MG63 (cell line): ENCODE data around the gene ENTR1. TPM values are rescaled to one million over a fixed set of nuclear protein-coding genes. Genes with fewer than 3 reads are reported as not detected.

Source experiments
- DNase-seq: peaks from one replicate; pipeline ENCODE4 v3.0.0-alpha.2; 2020
- H3K27me3 ChIP-seq: fragments of 250-450 bp; sonication (Bioruptor Pico); 2 replicates; pipeline ENCODE4 v1.5.1; 2020; ENCODE audit warnings: mild to moderate bottlenecking, moderate library complexity
- H3K36me3 ChIP-seq: fragments of 250-450 bp; sonication (Bioruptor Pico); 2 replicates; pipeline ENCODE4 v1.5.1; 2020; ENCODE audit warnings: mild to moderate bottlenecking, moderate library complexity
- H3K4me3 ChIP-seq: fragments of 250-450 bp; sonication (Bioruptor Pico); 2 replicates; pipeline ENCODE4 v1.5.1; 2020; ENCODE audit warnings: mild to moderate bottlenecking, moderate library complexity
- H3K9me3 ChIP-seq: fragments of 250-450 bp; sonication (Bioruptor Pico); 2 replicates; pipeline ENCODE4 v1.5.1; 2020; ENCODE audit warnings: mild to moderate bottlenecking, moderate library complexity
- total RNA-seq: library from RNA; depleted of rRNA; stranded (reverse); fragments of >200 nt; shearing (Covaris generic); gene quantifications from 2 replicates; pipeline ENCODE4 v1.2.3, GENCODE V29; 2014; ENCODE audit warnings: low replicate concordance

ENTR1 gene
- total RNA-seq, 1 experiment from 2014 or later, result 95.9 TPM

DNA sequence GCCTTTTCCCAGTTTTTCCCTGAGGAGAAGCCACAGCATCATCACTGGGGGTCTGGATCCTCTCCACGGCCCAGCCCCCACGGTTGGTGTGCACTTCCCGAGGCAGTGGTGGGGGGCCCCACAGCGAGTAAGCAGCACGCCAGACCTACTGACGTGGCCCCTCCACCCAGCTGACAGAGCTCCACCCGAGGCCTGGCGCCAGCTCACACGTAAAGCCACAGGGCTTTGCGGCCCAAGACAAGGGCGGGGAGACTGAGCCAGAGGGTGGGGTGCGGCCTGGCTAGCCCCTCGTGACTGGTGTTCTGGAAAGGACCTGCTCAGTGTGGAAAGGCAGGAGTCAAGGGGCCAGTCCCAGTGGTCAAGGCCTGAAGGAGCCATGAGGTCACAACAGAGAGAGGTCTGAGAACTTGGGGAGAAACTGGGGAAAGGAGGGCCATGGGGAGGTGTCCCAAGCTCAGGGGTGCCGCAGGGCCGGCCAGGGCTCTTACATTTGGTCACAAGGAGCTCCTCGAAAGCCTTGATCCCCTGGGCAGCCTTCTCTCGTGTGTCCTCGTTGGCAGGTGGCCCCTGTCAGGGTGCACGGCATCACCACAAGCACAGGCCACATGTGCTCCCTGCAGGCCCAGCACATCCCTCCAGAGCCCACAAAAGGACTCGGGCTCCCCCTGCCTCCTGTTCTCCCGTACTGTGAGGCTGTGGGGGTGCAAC is 15.9 kb downstream of the ENTR1 start:
- Histone ChIP-seq H3K4me3 (no peak overlapping the region), H3K9me3 (no peaks in the 10 kb centered on the region), H3K27me3 (no peaks in the 10 kb centered on the region), H3K36me3 (peaks cover 72% of the 10 kb centered on the region)
- DNase-seq, result no peak

- Histone ChIP-seq H3K4me3 (no peak overlapping the region), H3K36me3 (peaks cover 73% of the 10 kb centered on the region), H3K9me3 (no peaks in the 10 kb centered on the region), H3K27me3 (no peaks in the 10 kb centered on the region)
- DNase-seq, result no peak
Measured at GRCh38 chr9:136393531-136393930, 16.9 kb downstream of the ENTR1 start.

DNA sequence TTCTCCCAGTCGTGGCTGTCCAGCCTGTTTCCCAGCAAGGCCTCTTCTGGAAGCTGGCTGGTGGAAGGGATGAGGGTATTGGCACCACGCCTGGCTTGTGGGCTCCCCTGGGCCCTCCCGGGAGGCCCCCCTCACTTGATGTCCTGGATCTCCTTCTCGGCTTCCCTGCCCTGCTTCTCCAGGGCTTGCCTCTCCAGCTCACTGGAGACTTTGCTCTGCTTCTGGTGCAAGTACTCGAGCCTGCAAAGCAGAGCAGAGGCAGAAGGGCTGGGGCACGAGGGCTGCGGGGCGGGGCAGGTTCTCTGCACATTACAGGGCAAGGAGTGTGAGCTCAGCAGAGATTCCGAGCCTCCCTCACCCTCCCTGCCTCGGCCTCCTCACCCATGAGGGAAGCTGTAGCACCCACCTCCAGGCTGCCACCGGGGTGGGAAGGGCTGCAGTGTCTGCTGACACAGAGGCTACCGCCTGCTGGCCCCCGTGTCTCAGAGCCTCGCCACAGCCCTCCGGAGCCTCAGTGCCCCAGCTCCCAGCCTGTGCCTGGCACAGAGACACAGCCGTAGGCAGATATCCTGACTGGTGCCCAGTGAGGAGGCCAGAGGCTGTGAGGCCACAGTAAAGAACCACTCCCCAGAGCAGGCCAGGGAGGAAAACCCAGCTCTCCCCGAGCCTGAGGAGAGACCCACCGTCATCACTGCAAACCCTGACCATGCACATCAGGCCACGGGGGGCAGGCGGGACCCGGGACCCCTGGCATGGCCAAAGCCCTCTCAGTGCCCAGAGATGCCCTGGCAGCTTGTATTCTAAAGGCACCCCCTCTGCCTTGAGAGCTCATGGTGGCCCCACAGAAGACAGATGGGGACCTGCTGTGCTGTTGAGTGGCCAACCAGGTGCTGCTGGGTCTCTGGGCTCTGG is 17.6 kb downstream of the ENTR1 start:
- no peak overlapping the region for H3K4me3 ChIP-seq
- DNase-seq, result no peak
- peaks cover 70% of the 10 kb centered on the region for H3K36me3 ChIP-seq
- no peaks in the 10 kb centered on the region for H3K27me3 ChIP-seq
- H3K9me3 ChIP-seq, result no peaks in the 10 kb centered on the region

DNA sequence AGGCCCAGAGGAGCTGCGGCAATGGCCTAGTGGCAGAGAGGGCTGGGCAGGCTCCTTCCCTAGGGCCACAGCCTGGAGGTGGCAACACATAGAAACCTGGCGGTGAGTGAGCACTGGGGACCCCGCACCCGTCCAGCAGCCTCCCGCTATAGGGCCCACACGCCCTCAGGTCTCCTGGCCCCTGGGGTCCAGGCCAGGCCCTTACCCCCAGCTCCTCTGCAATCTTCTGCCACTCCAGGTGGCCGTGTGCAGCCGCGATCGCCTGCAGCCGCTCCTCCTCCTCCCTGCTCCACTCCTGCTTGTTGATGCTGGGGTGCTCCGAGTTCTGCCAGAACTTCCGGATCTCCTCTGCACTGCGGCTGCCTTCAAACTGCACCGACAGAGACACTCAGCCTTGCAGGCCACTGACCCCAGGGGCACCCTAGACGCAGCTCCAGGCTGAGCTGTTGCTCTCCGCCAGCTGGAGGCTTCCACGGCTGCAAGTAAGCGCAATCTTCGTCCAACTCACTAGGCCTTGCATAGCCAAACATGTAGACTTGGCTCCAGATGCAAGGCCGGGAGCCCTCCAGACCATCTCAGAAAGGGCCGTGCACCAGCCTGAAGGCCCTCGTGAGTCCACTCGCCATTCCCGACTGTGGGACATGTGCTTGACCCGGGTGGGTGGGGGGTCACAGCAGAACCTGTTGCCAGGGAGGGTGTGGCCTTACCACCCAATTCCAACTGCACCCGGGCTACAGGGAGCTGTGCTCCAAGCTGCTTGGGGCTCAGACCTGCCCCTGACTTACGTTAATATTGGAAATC is 18.5 kb downstream of the ENTR1 start:
- Histone ChIP-seq H3K36me3 (peaks cover 71% of the 10 kb centered on the region), H3K27me3 (no peaks in the 10 kb centered on the region), H3K9me3 (no peaks in the 10 kb centered on the region), H3K4me3 (no peak overlapping the region)
- no peak for DNase-seq

DNA sequence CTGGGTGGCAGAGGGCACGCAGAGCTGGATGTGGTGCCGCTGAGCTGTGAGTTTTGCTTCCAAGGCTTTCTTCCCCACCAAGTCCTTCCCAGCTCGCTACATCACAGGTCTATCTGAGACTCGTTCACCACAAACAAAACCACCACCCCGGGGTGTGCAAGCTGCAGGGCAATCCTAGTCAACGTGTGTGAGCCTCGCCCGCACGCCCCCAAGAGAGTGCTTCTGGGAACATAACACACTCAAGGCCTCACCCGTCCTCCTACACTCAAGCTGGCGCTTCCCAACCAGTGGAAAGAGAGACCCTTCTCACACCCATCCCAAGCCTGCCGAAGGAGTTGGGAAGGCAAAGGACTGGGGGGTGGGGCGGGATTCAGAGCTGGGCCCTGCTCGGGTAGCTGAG is 21.0 kb downstream of the ENTR1 start:
- peaks cover 60% of the 10 kb centered on the region for H3K36me3 ChIP-seq
- H3K4me3 ChIP-seq, result no peak overlapping the region
- no peaks in the 10 kb centered on the region for H3K27me3 ChIP-seq
- H3K9me3 ChIP-seq, result no peaks in the 10 kb centered on the region
- DNase-seq, result no peak

GRCh38 chr9:136387217-136387616 is 23.2 kb downstream of the ENTR1 start:
- Histone ChIP-seq H3K4me3 (no peak overlapping the region), H3K36me3 (peaks cover 48% of the 10 kb centered on the region), H3K27me3 (no peaks in the 10 kb centered on the region), H3K9me3 (no peaks in the 10 kb centered on the region)
- DNase-seq, result no peak

DNA sequence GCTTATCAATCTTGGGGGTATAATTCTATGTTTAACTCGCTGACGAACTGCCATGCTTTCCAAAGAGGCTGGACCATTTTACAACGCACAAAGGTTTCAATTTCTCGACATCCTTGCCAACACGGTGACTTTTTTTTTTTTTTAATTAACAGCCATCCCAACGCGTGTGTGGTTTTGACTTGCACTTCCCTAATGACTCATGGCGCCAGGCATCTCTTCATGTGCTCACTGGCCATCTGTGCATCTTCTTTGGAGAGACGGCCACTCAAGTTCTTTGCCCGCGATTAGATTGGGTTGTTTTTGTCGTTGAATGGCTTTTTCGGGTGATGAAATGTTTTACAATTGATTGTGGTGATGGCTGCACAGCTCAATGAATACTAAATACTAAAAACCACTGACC is 24.4 kb downstream of the ENTR1 start:
- no peaks in the 10 kb centered on the region for H3K27me3 ChIP-seq
- peaks cover 38% of the 10 kb centered on the region for H3K36me3 ChIP-seq
- no peaks in the 10 kb centered on the region for H3K9me3 ChIP-seq
- no peak overlapping the region for H3K4me3 ChIP-seq
- DNase-seq, result no peak

- Histone ChIP-seq H3K4me3 (no peak overlapping the region), H3K9me3 (no peaks in the 10 kb centered on the region), H3K27me3 (no peaks in the 10 kb centered on the region), H3K36me3 (peaks cover 39% of the 10 kb centered on the region)
- DNase-seq, result no peak
Measured at GRCh38 chr9:136385015-136385414, 25.4 kb downstream of the ENTR1 start.

- no peak for DNase-seq
- Histone ChIP-seq H3K9me3 (no peaks in the 10 kb centered on the region), H3K4me3 (no peak overlapping the region), H3K27me3 (no peaks in the 10 kb centered on the region), H3K36me3 (peaks cover 30% of the 10 kb centered on the region)
Measured at GRCh38 chr9:136383436-136383835, 27.0 kb downstream of the ENTR1 start.

- Histone ChIP-seq H3K4me3 (no peak overlapping the region), H3K36me3 (peaks cover 21% of the 10 kb centered on the region), H3K27me3 (no peaks in the 10 kb centered on the region), H3K9me3 (no peaks in the 10 kb centered on the region)
- no peak for DNase-seq
Measured at GRCh38 chr9:136381966-136382513, 28.4 kb downstream of the ENTR1 start.

DNA sequence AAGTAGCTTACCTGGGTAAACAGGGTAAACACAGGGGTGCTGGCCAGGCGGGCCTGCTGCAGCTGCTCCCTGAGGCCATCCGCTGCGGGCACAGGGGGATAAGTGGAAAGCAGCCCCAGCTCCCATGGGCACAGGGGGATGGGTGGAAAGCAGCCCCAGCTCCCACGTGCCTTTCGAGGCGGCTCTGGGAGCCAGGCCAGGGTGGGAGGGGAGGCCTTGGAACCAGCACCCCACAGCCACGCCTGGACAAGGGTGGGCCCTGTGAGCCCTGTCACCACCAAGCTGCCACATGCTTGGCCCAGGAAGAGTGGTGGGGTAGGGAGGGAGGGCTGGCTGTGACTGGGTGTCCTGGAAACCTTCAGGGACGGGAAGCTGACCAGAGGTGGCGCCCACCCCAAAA is 29.1 kb downstream of the ENTR1 start:
- H3K9me3 ChIP-seq, result no peaks in the 10 kb centered on the region
- peaks cover 15% of the 10 kb centered on the region for H3K36me3 ChIP-seq
- no peak for DNase-seq

GRCh38 chr9:136380381-136380780 is 30.0 kb downstream of the ENTR1 start:
- H3K4me3 ChIP-seq, result no peak overlapping the region
- H3K9me3 ChIP-seq, result no peaks in the 10 kb centered on the region
- no peak for DNase-seq
- H3K27me3 ChIP-seq, result no peaks in the 10 kb centered on the region
- peaks cover 15% of the 10 kb centered on the region for H3K36me3 ChIP-seq

More for the DNA sequence above, 29.1 kb downstream of the ENTR1 start:
- Histone ChIP-seq H3K27me3 (no peaks in the 10 kb centered on the region), H3K4me3 (no peak overlapping the region)

DNA sequence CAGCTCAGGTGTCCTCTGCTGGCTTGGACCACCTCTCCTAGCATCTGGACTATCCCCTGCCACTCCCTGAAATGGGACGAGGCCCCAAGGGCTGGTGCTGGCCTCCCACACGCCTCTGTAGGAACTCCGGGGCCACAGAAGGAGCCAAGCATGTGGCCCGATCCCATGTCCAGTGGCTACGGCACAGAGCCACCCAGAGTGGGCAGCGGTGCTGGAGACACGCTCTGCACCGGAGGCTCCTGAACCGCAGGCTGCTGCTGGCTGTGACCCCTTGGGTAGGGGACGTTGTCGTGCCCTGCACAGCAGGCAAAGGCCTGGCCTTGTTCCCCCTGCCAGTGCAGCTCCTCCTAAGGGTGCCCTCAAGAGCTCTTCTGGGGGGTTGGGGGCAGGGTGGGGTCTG is 30.5 kb downstream of the ENTR1 start:
- no peak for DNase-seq
- Histone ChIP-seq H3K36me3 (peaks cover 11% of the 10 kb centered on the region), H3K9me3 (no peaks in the 10 kb centered on the region), H3K27me3 (no peaks in the 10 kb centered on the region), H3K4me3 (no peak overlapping the region)

DNA sequence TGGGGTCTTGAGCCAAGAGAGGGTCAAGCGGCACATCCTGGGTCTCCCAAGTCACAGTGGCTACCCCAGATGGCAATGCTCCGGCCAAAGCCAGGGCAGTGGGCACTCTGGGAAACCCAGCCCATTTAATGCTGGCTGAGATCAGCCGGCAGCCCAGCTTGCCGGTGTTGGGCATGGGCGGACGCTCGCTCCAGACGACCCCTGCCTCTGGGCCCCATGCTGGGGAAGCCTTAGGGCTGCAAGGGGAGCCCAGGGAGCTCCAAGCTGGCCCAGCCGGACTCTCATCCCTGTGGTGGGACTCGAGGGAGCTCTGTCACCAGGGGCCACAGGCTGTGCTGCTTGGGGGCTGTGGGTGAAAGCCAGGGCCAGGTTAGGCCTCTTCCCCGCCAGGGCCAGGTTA is 31.0 kb downstream of the ENTR1 start:
- H3K9me3 ChIP-seq, result no peaks in the 10 kb centered on the region
- peaks cover 8% of the 10 kb centered on the region for H3K36me3 ChIP-seq
- H3K4me3 ChIP-seq, result no peak overlapping the region
- no peaks in the 10 kb centered on the region for H3K27me3 ChIP-seq
- no peak for DNase-seq

DNA sequence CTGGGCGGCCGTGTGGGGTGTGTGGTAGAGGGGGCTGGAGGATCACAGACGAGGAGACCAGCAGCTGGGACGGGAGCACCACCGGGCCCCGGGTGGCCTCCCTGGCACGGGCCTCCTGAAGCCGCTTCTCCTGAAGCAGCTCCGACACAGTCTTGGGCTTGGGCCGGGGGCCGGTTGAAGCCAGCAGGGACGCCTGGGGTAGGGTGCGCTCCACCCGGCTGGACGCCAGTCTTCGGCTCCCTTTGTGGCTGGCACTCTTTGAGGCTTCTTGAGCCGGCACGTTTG is 31.5 kb downstream of the ENTR1 start:
- no peaks in the 10 kb centered on the region for H3K27me3 ChIP-seq
- peaks cover 4% of the 10 kb centered on the region for H3K36me3 ChIP-seq
- DNase-seq, result no peak
- no peak overlapping the region for H3K4me3 ChIP-seq
- H3K9me3 ChIP-seq, result no peaks in the 10 kb centered on the region

- Histone ChIP-seq H3K9me3 (no peaks in the 10 kb centered on the region), H3K4me3 (no peak overlapping the region), H3K36me3 (peaks cover 3% of the 10 kb centered on the region), H3K27me3 (no peaks in the 10 kb centered on the region)
- DNase-seq, result no peak
Measured at GRCh38 chr9:136378170-136379002, 32.0 kb downstream of the ENTR1 start.
